IMR-90 (cell line): ENCODE data around the gene FOXK1. TPM values are rescaled to one million over a fixed set of nuclear protein-coding genes. Genes with fewer than 3 reads are reported as not detected.

ENCODE experiments used
- ATAC-seq: fragments of 200-7000 bp; cut with Tn5 transposase; 2 replicates; pipeline ENCODE4 v1.9.1; 2020; ENCODE audit warnings: low read depth, mild to moderate bottlenecking, moderate library complexity
- BruUV-seq: library from RNA; stranded (reverse); fragments of 400-500 nt; replicated peaks from 2 replicates; lab custom pipeline; 2021; lab: Mats Ljungman, UMichigan
- CTCF ChIA-PET: fragments of 300-600 bp; formaldehyde crosslinking; extraction: SDS; loops from one replicate; lab custom pipeline; 2021; ENCODE audit warnings: antibody characterized with exemption; lab: Yijun Ruan, JAX
- POLR2A ChIA-PET: fragments of 300-600 bp; sonication (Branson Sonifier 250); formaldehyde crosslinking; loops from one replicate; lab custom pipeline; 2022; ENCODE audit warnings: antibody characterized with exemption; ENCODE audit not compliant: unreplicated experiment; lab: Charles Lee
- DNase-seq: peaks from one replicate; pipeline ENCODE4 v3.0.0; 2013
- H2AFZ ChIP-seq: replicated peaks from 2 replicates; pipeline ENCODE3; 2013; ENCODE audit warnings: low read length, mild to moderate bottlenecking; ENCODE audit not compliant: poor library complexity
- H2AK5ac ChIP-seq: 2 replicates; pipeline ENCODE4 v1.6.1; 2013; ENCODE audit warnings: low read depth, low read length, inconsistent platforms
- H2AK9ac ChIP-seq: replicated peaks from 2 replicates; pipeline ENCODE3; 2013; ENCODE audit warnings: mild to moderate bottlenecking, low read depth, low read length, moderate library complexity; ENCODE audit not compliant: poor library complexity
- H2BK120ac ChIP-seq: 2 replicates; pipeline ENCODE4 v1.6.1; 2013; ENCODE audit warnings: low read depth, low read length, inconsistent platforms
- H2BK15ac ChIP-seq: 3 replicates; pipeline ENCODE4 v1.6.1; 2013; ENCODE audit warnings: low read depth, low read length, inconsistent platforms
- H2BK20ac ChIP-seq: 2 replicates; pipeline ENCODE4 v1.6.1; 2013; ENCODE audit warnings: low read depth, mild to moderate bottlenecking, inconsistent platforms, low read length, moderate library complexity
- H2BK5ac ChIP-seq: 2 replicates; pipeline ENCODE4 v1.6.1; 2013; ENCODE audit warnings: mild to moderate bottlenecking, low read depth, low read length, inconsistent platforms; ENCODE audit not compliant: poor library complexity, severe bottlenecking
- H3K14ac ChIP-seq: replicated peaks from 2 replicates; pipeline ENCODE4 v1.6.1; 2013; ENCODE audit warnings: low read depth, low read length, inconsistent platforms
- H3K18ac ChIP-seq: 2 replicates; pipeline ENCODE4 v1.6.1; 2013; ENCODE audit warnings: low read depth, low read length, control low read depth
- H3K23ac ChIP-seq: 2 replicates; pipeline ENCODE4 v1.6.1; 2013; ENCODE audit warnings: low read depth, low read length, inconsistent platforms
- H3K27ac ChIP-seq: 2 replicates; pipeline ENCODE4 v1.5.1; 2013; ENCODE audit warnings: mild to moderate bottlenecking, control low read depth, low read length; ENCODE audit not compliant: insufficient read depth
- H3K27me3 ChIP-seq: 2 replicates; pipeline ENCODE4 v1.6.1; 2013; ENCODE audit warnings: low read length; ENCODE audit not compliant: control insufficient read depth, insufficient read depth
- H3K36me3 ChIP-seq: 2 replicates; pipeline ENCODE4 v1.6.1; 2013; ENCODE audit warnings: low read length, mixed read lengths; ENCODE audit not compliant: control insufficient read depth, insufficient read depth
- H3K4ac ChIP-seq: 2 replicates; pipeline ENCODE4 v1.6.1; 2013; ENCODE audit warnings: low read depth, low read length, inconsistent platforms
- H3K4me1 ChIP-seq: 2 replicates; pipeline ENCODE4 v1.6.1; 2013; ENCODE audit warnings: low read length, mixed read lengths; ENCODE audit not compliant: control insufficient read depth, insufficient read depth
- H3K4me2 ChIP-seq: 2 replicates; pipeline ENCODE4 v1.6.1; 2013; ENCODE audit warnings: low read depth, mild to moderate bottlenecking, control low read depth, low read length, moderate library complexity
- H3K4me3 ChIP-seq: 2 replicates; pipeline ENCODE4 v1.5.1; 2013; ENCODE audit warnings: low read depth, mild to moderate bottlenecking, control low read depth, low read length, moderate library complexity; ENCODE audit not compliant: insufficient read depth
- H3K56ac ChIP-seq: 2 replicates; pipeline ENCODE4 v1.6.1; 2013; ENCODE audit warnings: low read length, inconsistent platforms; ENCODE audit not compliant: insufficient read depth; ENCODE audit errors: extremely low read depth
- H3K79me1 ChIP-seq, 2 experiments: 2 replicates each; pipeline ENCODE4 v1.6.1; 2013; ENCODE audit warnings: low read length in 2 of 2, inconsistent platforms in 1 of 2, low read depth in 1 of 2
- H3K9ac ChIP-seq: 2 replicates; pipeline ENCODE4 v1.6.1; 2013; ENCODE audit warnings: low read depth, low read length, control low read depth
- H3K9me1 ChIP-seq: 2 replicates; pipeline ENCODE4 v1.6.1; 2013; ENCODE audit warnings: low read length, inconsistent platforms; ENCODE audit not compliant: insufficient read depth
- H3K9me3 ChIP-seq: 2 replicates; pipeline ENCODE4 v1.6.1; 2013; ENCODE audit warnings: low read length; ENCODE audit not compliant: control insufficient read depth, insufficient read depth
- H4K20me1 ChIP-seq: 2 replicates; pipeline ENCODE4 v1.6.1; 2013; ENCODE audit warnings: low read length, inconsistent platforms; ENCODE audit not compliant: insufficient read depth
- H4K5ac ChIP-seq: 2 replicates; pipeline ENCODE4 v1.6.1; 2013; ENCODE audit warnings: mild to moderate bottlenecking, low read depth, low read length, control low read depth
- H4K8ac ChIP-seq, 2 experiments: 2 replicates each; pipeline ENCODE4 v1.6.1; 2013; ENCODE audit warnings: low read depth in 2 of 2, low read length in 2 of 2, control low read depth in 1 of 2, inconsistent platforms in 1 of 2
- H4K91ac ChIP-seq: 2 replicates; pipeline ENCODE4 v1.6.1; 2013; ENCODE audit warnings: low read depth, low read length, inconsistent platforms; ENCODE audit not compliant: insufficient read depth
- CEBPB ChIP-seq: IDR thresholded peaks from 2 replicates; pipeline ENCODE4 v1.6.1; 2012; ENCODE audit warnings: low read depth, low read length, improper control_type of control experiment
- FOS ChIP-seq: fragments of 150-350 bp; IDR thresholded peaks from 2 replicates; pipeline ENCODE4 v1.6.1; 2016; ENCODE audit warnings: low read depth, low read length
- MXI1 ChIP-seq: IDR thresholded peaks from 2 replicates; pipeline ENCODE4 v1.6.1; 2012; ENCODE audit warnings: low read depth, mild to moderate bottlenecking, low read length, moderate library complexity, borderline replicate concordance
- NFE2L2 ChIP-seq: fragments of 150-350 bp; IDR thresholded peaks from 2 replicates; pipeline ENCODE4 v1.6.1; 2016; ENCODE audit warnings: low read depth, mild to moderate bottlenecking, low read length
- RFX5 ChIP-seq: IDR thresholded peaks from 2 replicates; pipeline ENCODE4 v1.8.0; 2012; ENCODE audit warnings: low read depth, mild to moderate bottlenecking, low read length, moderate library complexity
- WGBS, 2 experiments: methylation state at CpG; one replicate each; pipeline versions ENCODE4 v1.1.5 to v1.1.7; 2013; ENCODE audit warnings: missing lambda C conversion rate in 2 of 2; ENCODE audit not compliant: insufficient read length in 1 of 2; ENCODE audit errors: extremely low coverage in 2 of 2; 5-methylcytosine and 5-hydroxymethylcytosine counted together
- dilution Hi-C: fragments of 300-500 bp; cut with HindIII; formaldehyde crosslinking; loops from one replicate; pipeline ENCODE4 v1.14.3; 2018; ENCODE audit warnings: low sequenced_read_pairs; ENCODE audit not compliant: unreplicated experiment
- in situ Hi-C: fragments of 300-500 bp; cut with MboI; formaldehyde crosslinking; loops from 3 replicates; pipeline ENCODE4 v1.14.3; 2019; ENCODE audit warnings: low sequenced_read_pairs, inconsistent platforms, mixed read lengths
- intact Hi-C: fragments of 100-400 bp; cut with micrococcal nuclease; formaldehyde crosslinking; loops from 2 replicates; pipeline ENCODE4 v1.10.0; 2022
- polyA plus RNA-seq, 3 experiments: library from polyadenylated mRNA; depleted of rRNA; stranded (reverse); fragments of >200 nt; gene quantifications; 2 replicates each; pipeline ENCODE4 v1.2.3, GENCODE V29; 2012; ENCODE audit warnings: low replicate concordance in 1 of 3
- total RNA-seq: library from RNA; depleted of rRNA; stranded (reverse); fragments of >200 nt; gene quantifications from 2 replicates; pipeline ENCODE4 v1.2.3, GENCODE V29; 2012
- TF ChIP-seq, protein P1 (sequence below): conservative IDR thresholded peaks from 2 replicates; pipeline ENCODE4 v1.5.1; 2012; ENCODE audit warnings: mild to moderate bottlenecking, low read depth, low read length, improper control_type of control experiment
- TF ChIP-seq, protein P2 (sequence below): fragments of 150-350 bp; IDR thresholded peaks from 2 replicates; pipeline ENCODE4 v1.6.1; 2017; ENCODE audit warnings: mild to moderate bottlenecking, antibody characterized with exemption, low read length, low read depth

Gene FOXK1
- total and polyA plus RNA-seq, 2 of the 4 experiments (the other 2 are of a cell fraction): 4.3 to 8.8 TPM

- Histone ChIP-seq H3K4ac (no peak overlapping the region), H2BK120ac (no peak overlapping the region), H3K4me2 (no peak overlapping the region), H3K9ac (no peak overlapping the region), H3K36me3 (peaks cover 29% of the 10 kb centered on the region), H2BK15ac (no peak overlapping the region), H3K27me3 (no peaks in the 10 kb centered on the region), H3K9me3 (no peaks in the 10 kb centered on the region), H2BK5ac (no peak overlapping the region), H4K8ac (no peak overlapping the region), H3K9me1 (peaks cover 26% of the 10 kb centered on the region), H4K91ac (no peak overlapping the region), H3K4me3 (no peak overlapping the region), H2AK5ac (no peak overlapping the region), H3K79me1 (peaks cover 30 to 87% of the 10 kb centered on the region in 2 experiments), H3K56ac (no peak overlapping the region), H3K23ac (no peak overlapping the region), H4K20me1 (peaks cover 47% of the 10 kb centered on the region), H3K27ac (no peak overlapping the region), H3K18ac (no peak overlapping the region), H2AK9ac (no peak overlapping the region), H3K4me1 (peaks cover 11% of the 10 kb centered on the region), H2AFZ (no peak overlapping the region), H4K5ac (no peak overlapping the region), H3K14ac (no peak overlapping the region), H2BK20ac (no peak overlapping the region)
- dilution Hi-C loops: no loop called here
- ChIA-PET CTCF (no interaction called here), POLR2A (no interaction called here)
- intact Hi-C loops: no loop called here
- DNase-seq (no peak), ATAC-seq (no peak)
- 89% methylated on average over 7 of the region's 19 CpGs; no CpG with 5 or more reads in 1 of the 2 experiments for WGBS, 2 experiments
- TF ChIP-seq CEBPB (no peak), RFX5 (no peak), FOS (no peak), MXI1 (no peak), NFE2L2 (no peak)
- TF ChIP-seq, protein P1, sequence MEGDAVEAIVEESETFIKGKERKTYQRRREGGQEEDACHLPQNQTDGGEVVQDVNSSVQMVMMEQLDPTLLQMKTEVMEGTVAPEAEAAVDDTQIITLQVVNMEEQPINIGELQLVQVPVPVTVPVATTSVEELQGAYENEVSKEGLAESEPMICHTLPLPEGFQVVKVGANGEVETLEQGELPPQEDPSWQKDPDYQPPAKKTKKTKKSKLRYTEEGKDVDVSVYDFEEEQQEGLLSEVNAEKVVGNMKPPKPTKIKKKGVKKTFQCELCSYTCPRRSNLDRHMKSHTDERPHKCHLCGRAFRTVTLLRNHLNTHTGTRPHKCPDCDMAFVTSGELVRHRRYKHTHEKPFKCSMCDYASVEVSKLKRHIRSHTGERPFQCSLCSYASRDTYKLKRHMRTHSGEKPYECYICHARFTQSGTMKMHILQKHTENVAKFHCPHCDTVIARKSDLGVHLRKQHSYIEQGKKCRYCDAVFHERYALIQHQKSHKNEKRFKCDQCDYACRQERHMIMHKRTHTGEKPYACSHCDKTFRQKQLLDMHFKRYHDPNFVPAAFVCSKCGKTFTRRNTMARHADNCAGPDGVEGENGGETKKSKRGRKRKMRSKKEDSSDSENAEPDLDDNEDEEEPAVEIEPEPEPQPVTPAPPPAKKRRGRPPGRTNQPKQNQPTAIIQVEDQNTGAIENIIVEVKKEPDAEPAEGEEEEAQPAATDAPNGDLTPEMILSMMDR: no peak
- TF ChIP-seq, protein P2, sequence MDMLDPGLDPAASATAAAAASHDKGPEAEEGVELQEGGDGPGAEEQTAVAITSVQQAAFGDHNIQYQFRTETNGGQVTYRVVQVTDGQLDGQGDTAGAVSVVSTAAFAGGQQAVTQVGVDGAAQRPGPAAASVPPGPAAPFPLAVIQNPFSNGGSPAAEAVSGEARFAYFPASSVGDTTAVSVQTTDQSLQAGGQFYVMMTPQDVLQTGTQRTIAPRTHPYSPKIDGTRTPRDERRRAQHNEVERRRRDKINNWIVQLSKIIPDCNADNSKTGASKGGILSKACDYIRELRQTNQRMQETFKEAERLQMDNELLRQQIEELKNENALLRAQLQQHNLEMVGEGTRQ: no peak
- in situ Hi-C loops: no loop called here
- no TSS peak for BruUV-seq
Measured at GRCh38 chr7:4729266-4729665, 47.2 kb downstream of the FOXK1 start.
